PC-9 (cell line): Measurements from ENCODE around the gene AHRR. TPM values are rescaled to one million over a fixed set of nuclear protein-coding genes. Genes with fewer than 3 reads are reported as not detected.

Source experiments
- BruUV-seq: library from RNA; stranded (reverse); fragments of 400-500 nt; replicated peaks from 2 replicates; lab custom pipeline; 2021; lab: Mats Ljungman, UMichigan
- CTCF ChIA-PET: fragments of 300-600 bp; sonication (Branson Sonifier 250); formaldehyde crosslinking; loops from one replicate; lab custom pipeline; 2022; ENCODE audit warnings: antibody characterized with exemption; lab: Charles Lee
- POLR2A ChIA-PET: fragments of 300-600 bp; sonication (Branson Sonifier 250); formaldehyde crosslinking; loops from one replicate; lab custom pipeline; 2022; ENCODE audit warnings: antibody characterized with exemption; ENCODE audit not compliant: unreplicated experiment; lab: Charles Lee
- DNase-seq, 2 experiments: peaks; one replicate each; pipeline versions ENCODE4 v3.0.0 to v3.0.0-alpha.2; 2015 to 2022; ENCODE audit warnings: mixed read lengths in 1 of 2
- H2AFZ ChIP-seq: fragments of 200-600 bp; sonication (generic); 2 replicates; pipeline ENCODE4 v1.8.1; 2017; ENCODE audit warnings: antibody characterized with exemption
- H3F3A ChIP-seq: fragments of 200-600 bp; sonication (generic); 2 replicates; pipeline ENCODE4 v1.8.1; 2017; ENCODE audit warnings: antibody characterized with exemption, mild to moderate bottlenecking, low read depth; ENCODE audit not compliant: insufficient read depth
- H3K27ac ChIP-seq: fragments of 200-600 bp; sonication (generic); 2 replicates; pipeline ENCODE4 v1.6.1; 2016; ENCODE audit warnings: mixed run types
- H3K27me3 ChIP-seq: fragments of 200-600 bp; sonication (generic); 2 replicates; pipeline ENCODE4 v1.6.1; 2016; ENCODE audit warnings: low read depth, mixed run types; ENCODE audit not compliant: insufficient read depth
- H3K36me3 ChIP-seq: fragments of 200-600 bp; sonication (generic); 2 replicates; pipeline ENCODE4 v1.6.1; 2016; ENCODE audit warnings: low read depth, mixed run types
- H3K4me1 ChIP-seq: fragments of 200-600 bp; sonication (generic); replicated peaks from 2 replicates; pipeline ENCODE4 v1.6.1; 2016; ENCODE audit warnings: mixed run types; ENCODE audit not compliant: insufficient read depth
- H3K4me2 ChIP-seq: fragments of 200-600 bp; sonication (generic); 2 replicates; pipeline ENCODE4 v1.6.1; 2017; ENCODE audit warnings: mixed run types
- H3K4me3 ChIP-seq: fragments of 200-600 bp; sonication (generic); 2 replicates; pipeline ENCODE4 v1.6.1; 2016; ENCODE audit warnings: mixed run types
- H3K79me2 ChIP-seq: fragments of 200-600 bp; sonication (generic); 2 replicates; pipeline ENCODE4 v1.6.1; 2017; ENCODE audit warnings: low read depth, mixed run types
- H3K9me2 ChIP-seq: fragments of 200-600 bp; sonication (generic); 2 replicates; pipeline ENCODE4 v1.8.1; 2017; ENCODE audit warnings: mild to moderate bottlenecking; ENCODE audit not compliant: insufficient read depth
- H3K9me3 ChIP-seq: fragments of 200-600 bp; sonication (generic); 2 replicates; pipeline ENCODE4 v1.8.1; 2016; ENCODE audit warnings: low read depth; ENCODE audit not compliant: insufficient read depth
- H4K20me1 ChIP-seq: fragments of 200-600 bp; sonication (generic); 2 replicates; pipeline ENCODE4 v1.8.1; 2017; ENCODE audit not compliant: insufficient read depth
- CTCF ChIP-seq: fragments of 200-600 bp; sonication (generic); conservative IDR thresholded peaks from 2 replicates; pipeline ENCODE4 v1.6.1; 2017; ENCODE audit warnings: mixed run types, antibody characterized with exemption, mild to moderate bottlenecking, moderate library complexity
- EZH2 ChIP-seq: fragments of 200-600 bp; sonication (generic); IDR thresholded peaks from 2 replicates; pipeline ENCODE4 v1.8.0; 2017; ENCODE audit warnings: antibody characterized with exemption, low read depth
- intact Hi-C: fragments of 100-400 bp; cut with micrococcal nuclease; formaldehyde crosslinking; loops from one replicate; pipeline ENCODE4 v1.10.0; 2022; ENCODE audit not compliant: unreplicated experiment
- total RNA-seq: library from RNA; stranded (reverse); gene quantifications from 2 replicates; pipeline ENCODE4 v1.2.3, GENCODE V29; 2021

Gene AHRR
- total RNA-seq, 1 experiment from 2014 or later = 7.2 TPM

- H3K4me3 ChIP-seq = no peak overlapping the region
- intact Hi-C loops = no loop called here
- no peaks in the 10 kb centered on the region for H3K36me3 ChIP-seq
- H2AFZ ChIP-seq = no peak overlapping the region
- H3K4me1 ChIP-seq = no peaks in the 10 kb centered on the region
- no peaks in the 10 kb centered on the region for H3K79me2 ChIP-seq
- POLR2A ChIA-PET = interaction anchor here (0.7 kb wide), 1 partner anchor 799 kb away, joined by 6 read pairs; no protein-coding TSS in a partner anchor
- DNase-seq = no peak
- peaks cover 14% of the 10 kb centered on the region for H3K9me3 ChIP-seq
- no peaks in the 10 kb centered on the region for H3F3A ChIP-seq
- H3K9me2 ChIP-seq = no peaks in the 10 kb centered on the region
- no peaks in the 10 kb centered on the region for H3K27me3 ChIP-seq
- no peaks in the 10 kb centered on the region for H4K20me1 ChIP-seq
- no peak overlapping the region for H3K4me2 ChIP-seq
- TF ChIP-seq EZH2 (no peak), CTCF (no peak)
- BruUV-seq = no TSS peak
- CTCF ChIA-PET = no interaction called here
- no peak overlapping the region for H3K27ac ChIP-seq
Measured at GRCh38 chr5:362189-362588, 40.7 kb downstream of the AHRR start.

- POLR2A ChIA-PET = no interaction called here
- CTCF ChIA-PET = interaction anchor here (0.6 kb wide), 1 partner anchor 10 kb away, joined by 11 read pairs; no protein-coding TSS in a partner anchor
- intact Hi-C loops = no loop called here
Measured at GRCh38 chr5:362978-363765, 41.7 kb downstream of the AHRR start.

GRCh38 chr5:364497-364896 is 43.0 kb downstream of the AHRR start:
- Histone ChIP-seq H4K20me1 (no peaks in the 10 kb centered on the region), H2AFZ (no peak overlapping the region), H3K9me3 (peaks cover 14% of the 10 kb centered on the region), H3K79me2 (no peaks in the 10 kb centered on the region), H3K27me3 (no peaks in the 10 kb centered on the region), H3K27ac (no peak overlapping the region), H3K4me1 (no peaks in the 10 kb centered on the region), H3F3A (no peaks in the 10 kb centered on the region), H3K4me3 (no peak overlapping the region), H3K4me2 (no peak overlapping the region), H3K9me2 (no peaks in the 10 kb centered on the region), H3K36me3 (no peaks in the 10 kb centered on the region)
- DNase-seq = no peak
- no TSS peak for BruUV-seq
- TF ChIP-seq CTCF = no peak
- TF ChIP-seq EZH2 = no peak
- POLR2A ChIA-PET = no interaction called here
- intact Hi-C loops = no loop called here
- CTCF ChIA-PET = no interaction called here

More at GRCh38 chr5:362978-363765, 41.7 kb downstream of the AHRR start:
- BruUV-seq = no TSS peak
- H4K20me1 ChIP-seq = no peaks in the 10 kb centered on the region
- H3K9me2 ChIP-seq = no peaks in the 10 kb centered on the region
- H2AFZ ChIP-seq = no peak overlapping the region
- H3K27ac ChIP-seq = no peak overlapping the region
- H3K9me3 ChIP-seq = peaks cover 14% of the 10 kb centered on the region
- H3K36me3 ChIP-seq = no peaks in the 10 kb centered on the region
- TF ChIP-seq EZH2 (no peak), CTCF (no peak)
- no peaks in the 10 kb centered on the region for H3K27me3 ChIP-seq
- H3K4me2 ChIP-seq = no peak overlapping the region
- H3K79me2 ChIP-seq = no peaks in the 10 kb centered on the region
- DNase-seq = no peak
- no peaks in the 10 kb centered on the region for H3K4me1 ChIP-seq
- H3K4me3 ChIP-seq = no peak overlapping the region
- no peaks in the 10 kb centered on the region for H3F3A ChIP-seq
